Mesendoderm (in vitro differentiated cells): ENCODE results near the gene ING3.

Experiments used
- DNase-seq: peaks from one replicate; pipeline ENCODE4 v3.0.0; 2013
- H2AK5ac ChIP-seq: 2 replicates; pipeline ENCODE4 v1.6.1; 2013; ENCODE audit warnings: low read length, inconsistent platforms
- H2BK120ac ChIP-seq: 2 replicates; pipeline ENCODE4 v1.6.1; 2013; ENCODE audit warnings: low read depth, mild to moderate bottlenecking, low read length, moderate library complexity, mixed read lengths
- H2BK15ac ChIP-seq: replicated peaks from 2 replicates; pipeline ENCODE4 v1.6.1; 2013; ENCODE audit warnings: low read depth, mild to moderate bottlenecking, moderate library complexity
- H2BK5ac ChIP-seq: 2 replicates; pipeline ENCODE4 v1.6.1; 2013; ENCODE audit warnings: low read length, inconsistent platforms
- H3K18ac ChIP-seq: 2 replicates; pipeline ENCODE4 v1.6.1; 2013; ENCODE audit warnings: mild to moderate bottlenecking, low read length, mixed read lengths
- H3K23ac ChIP-seq: one replicate; pipeline ENCODE4 v1.6.1; 2013; ENCODE audit warnings: low read length
- H3K27ac ChIP-seq: 2 replicates; pipeline ENCODE4 v1.5.1; 2013; ENCODE audit warnings: low read depth, mild to moderate bottlenecking, inconsistent platforms, low read length, moderate library complexity
- H3K27me3 ChIP-seq: 2 replicates; pipeline ENCODE4 v1.6.1; 2013; ENCODE audit warnings: low read length, control low read depth, mild to moderate bottlenecking, inconsistent platforms; ENCODE audit not compliant: insufficient read depth, poor library complexity
- H3K36me3 ChIP-seq: 2 replicates; pipeline ENCODE4 v1.6.1; 2013; ENCODE audit warnings: low read length, inconsistent platforms; ENCODE audit not compliant: control insufficient read depth, insufficient read depth
- H3K4ac ChIP-seq: one replicate; pipeline ENCODE4 v1.6.1; 2013; ENCODE audit warnings: low read depth, mild to moderate bottlenecking, low read length, moderate library complexity
- H3K4me1 ChIP-seq: 2 replicates; pipeline ENCODE4 v1.6.1; 2013; ENCODE audit warnings: low read depth, low read length, inconsistent platforms; ENCODE audit not compliant: control insufficient read depth
- H3K4me2 ChIP-seq: 2 replicates; pipeline ENCODE4 v1.6.1; 2013; ENCODE audit warnings: low read length
- H3K4me3 ChIP-seq: 2 replicates; pipeline ENCODE4 v1.5.1; 2013; ENCODE audit warnings: mild to moderate bottlenecking, low read length
- H3K56ac ChIP-seq: one replicate; pipeline ENCODE4 v1.6.1; 2013; ENCODE audit warnings: low read length
- H3K79me1 ChIP-seq: 2 replicates; pipeline ENCODE4 v1.6.1; 2013; ENCODE audit warnings: low read length, inconsistent platforms
- H3K79me2 ChIP-seq: 2 replicates; pipeline ENCODE4 v1.6.1; 2013; ENCODE audit warnings: mild to moderate bottlenecking, low read length; ENCODE audit not compliant: control insufficient read depth, insufficient read depth
- H3K9ac ChIP-seq: 2 replicates; pipeline ENCODE4 v1.6.1; 2013; ENCODE audit warnings: low read length, inconsistent platforms
- H4K5ac ChIP-seq: one replicate; pipeline ENCODE4 v1.6.1; 2013; ENCODE audit warnings: low read length
- H4K8ac ChIP-seq: one replicate; pipeline ENCODE4 v1.6.1; 2013; ENCODE audit warnings: low read depth, mild to moderate bottlenecking, control low read depth, low read length, moderate library complexity
- WGBS: extraction: QIAGEN DNeasy Blood & Tissue Kit; methylation state at CpG from one replicate; pipeline ENCODE4 v1.1.7; 2013; ENCODE audit warnings: low lambda C conversion rate, missing lambda C conversion rate; ENCODE audit not compliant: insufficient coverage; ENCODE audit errors: extremely low coverage; 5-methylcytosine and 5-hydroxymethylcytosine counted together

ING3 gene

GRCh38 chr7:120986650-120987049 lies 36.1 kb downstream of the ING3 start:
- Histone ChIP-seq H3K56ac (no peak overlapping the region), H3K79me1 (no peaks in the 10 kb centered on the region), H2BK5ac (no peak overlapping the region), H2BK120ac (no peak overlapping the region), H4K5ac (no peak overlapping the region), H3K79me2 (no peaks in the 10 kb centered on the region), H2AK5ac (no peak overlapping the region), H3K23ac (no peak overlapping the region), H2BK15ac (no peak overlapping the region), H3K4me3 (no peak overlapping the region), H4K8ac (no peak overlapping the region), H3K36me3 (no peaks in the 10 kb centered on the region), H3K18ac (no peak overlapping the region), H3K4me2 (no peak overlapping the region), H3K9ac (no peak overlapping the region), H3K27me3 (peaks cover 2% of the 10 kb centered on the region), H3K4ac (no peak overlapping the region), H3K4me1 (peaks cover 2% of the 10 kb centered on the region), H3K27ac (no peak overlapping the region)
- no CpG with 5 or more reads among the region's 2 CpGs for WGBS
- no peak for DNase-seq

DNA sequence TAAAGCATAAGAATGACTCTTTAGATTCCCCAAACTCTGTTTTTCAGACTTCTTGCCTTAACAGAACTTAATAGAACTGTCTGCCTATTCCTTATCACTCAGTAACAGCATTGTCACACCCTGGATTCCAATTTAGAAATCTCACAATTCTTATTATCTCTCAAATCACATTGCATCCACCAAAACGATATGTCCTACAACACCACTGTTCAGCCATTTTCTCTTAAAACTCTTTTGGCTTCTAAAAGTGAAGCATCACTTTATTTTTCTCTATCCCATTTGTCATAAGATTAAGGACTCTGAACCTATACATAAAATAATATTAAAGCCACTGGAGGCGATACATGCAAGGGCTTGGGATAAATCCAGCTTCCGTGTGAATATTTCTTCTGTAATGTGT lies 36.7 kb downstream of the ING3 start:
- Histone ChIP-seq H3K9ac (no peak overlapping the region), H3K23ac (no peak overlapping the region), H3K4ac (no peak overlapping the region), H3K79me2 (no peaks in the 10 kb centered on the region), H3K36me3 (no peaks in the 10 kb centered on the region), H3K4me3 (no peak overlapping the region), H3K56ac (no peak overlapping the region), H3K18ac (no peak overlapping the region), H2BK120ac (no peak overlapping the region), H2BK15ac (no peak overlapping the region), H4K8ac (no peak overlapping the region), H3K4me2 (no peak overlapping the region), H3K27ac (no peak overlapping the region), H3K4me1 (peaks cover 2% of the 10 kb centered on the region), H2BK5ac (no peak overlapping the region), H3K79me1 (no peaks in the 10 kb centered on the region), H4K5ac (no peak overlapping the region), H2AK5ac (no peak overlapping the region), H3K27me3 (peaks cover 2% of the 10 kb centered on the region)
- no peak for DNase-seq
- 100% methylated on average over 1 of the region's 3 CpGs for WGBS

- no CpG with 5 or more reads among the region's 12 CpGs for WGBS
- Histone ChIP-seq H3K27ac (no peak overlapping the region), H3K18ac (no peak overlapping the region), H3K23ac (no peak overlapping the region), H3K27me3 (peaks cover 2% of the 10 kb centered on the region), H3K79me1 (no peaks in the 10 kb centered on the region), H3K56ac (no peak overlapping the region), H3K9ac (no peak overlapping the region), H3K4me3 (no peak overlapping the region), H4K5ac (no peak overlapping the region), H3K4ac (no peak overlapping the region), H3K4me2 (peak overlapping the region; percentile 37), H2BK5ac (no peak overlapping the region), H4K8ac (no peak overlapping the region), H3K4me1 (peaks cover 2% of the 10 kb centered on the region), H2AK5ac (no peak overlapping the region), H3K36me3 (no peaks in the 10 kb centered on the region), H2BK15ac (no peak overlapping the region), H2BK120ac (no peak overlapping the region), H3K79me2 (no peaks in the 10 kb centered on the region)
- peak; percentile 91 for DNase-seq
Observed at GRCh38 chr7:120987683-120988590, 37.4 kb downstream of the ING3 start.

- Histone ChIP-seq H3K4me1 (peaks cover 2% of the 10 kb centered on the region), H3K4me3 (no peak within 1 kb of the TSS), H2BK120ac (no peak within 1 kb of the TSS), H3K4me2 (peak within 1 kb of the TSS; percentile 45), H2BK5ac (no peak within 1 kb of the TSS), H3K79me1 (no peaks in the 10 kb centered on the region), H3K4ac (no peak within 1 kb of the TSS), H3K18ac (no peak within 1 kb of the TSS), H3K27ac (no peak within 1 kb of the TSS), H2BK15ac (no peak within 1 kb of the TSS), H3K79me2 (no peaks in the 10 kb centered on the region), H3K56ac (peak within 1 kb of the TSS; percentile 63), H3K23ac (no peak within 1 kb of the TSS), H4K5ac (no peak within 1 kb of the TSS), H4K8ac (no peak within 1 kb of the TSS), H3K27me3 (peaks cover 2% of the 10 kb centered on the region), H2AK5ac (no peak within 1 kb of the TSS), H3K9ac (no peak within 1 kb of the TSS), H3K36me3 (no peaks in the 10 kb centered on the region)
- no CpG with 5 or more reads among the region's 27 CpGs for WGBS
- peak; percentile 41 for DNase-seq
Observed at GRCh38 chr7:120988591-120989256, 38.1 kb downstream of the ING3 start, which contains the start of gene CPED1. CPED1 (plus strand) TSS chr7:120988711; CDS start chr7:120989622, 911 bp downstream.

DNA sequence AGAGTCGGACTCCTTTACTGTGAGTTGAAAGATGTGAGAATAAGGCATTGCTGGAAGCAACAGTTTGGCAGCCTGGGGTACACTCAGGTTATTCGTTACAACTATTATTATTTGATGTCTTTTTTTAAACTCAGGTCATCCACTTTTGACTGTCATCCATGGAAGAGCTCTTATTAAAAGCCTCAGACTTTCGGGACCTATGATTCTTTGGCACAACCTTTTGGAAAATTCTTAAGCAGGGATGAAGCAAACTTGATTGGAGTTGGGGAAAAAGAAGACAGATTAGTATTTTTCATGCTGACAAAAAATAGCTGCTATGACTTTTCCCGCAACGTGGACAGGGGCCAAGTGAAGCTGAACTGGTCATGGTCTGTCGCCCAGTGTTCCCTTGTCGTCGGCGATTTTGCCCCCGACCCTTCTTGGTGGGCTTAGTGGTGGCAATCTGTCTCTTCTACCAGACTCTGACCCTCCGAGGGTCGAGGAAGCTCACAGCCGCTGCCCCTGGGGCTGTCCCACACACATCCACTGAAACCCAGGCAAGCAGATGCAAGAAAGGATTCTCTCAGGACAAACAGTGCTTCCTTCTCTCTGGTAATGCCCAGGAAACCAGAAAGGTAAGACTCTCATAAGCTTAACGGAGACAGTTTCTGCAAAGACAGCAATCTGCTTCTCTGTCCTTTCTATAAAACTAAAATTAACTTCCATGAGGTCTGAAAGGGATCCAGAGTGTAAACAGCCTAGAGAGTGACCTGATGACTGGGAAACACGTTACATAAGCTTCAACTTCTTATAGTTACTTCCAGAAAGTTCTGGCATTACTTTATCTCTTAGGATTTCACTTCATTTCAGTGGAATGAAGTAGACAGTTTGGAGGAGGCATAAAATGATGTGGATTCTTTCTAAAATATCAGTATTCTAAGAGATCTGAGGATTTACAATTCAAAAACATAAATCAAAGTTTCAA lies 39.0 kb downstream of the ING3 start:
- Histone ChIP-seq H3K4ac (no peak overlapping the region), H3K27ac (no peak overlapping the region), H3K18ac (no peak overlapping the region), H2BK5ac (no peak overlapping the region), H4K8ac (no peak overlapping the region), H3K4me3 (no peak overlapping the region), H3K9ac (no peak overlapping the region), H4K5ac (no peak overlapping the region), H3K27me3 (peaks cover 2% of the 10 kb centered on the region), H3K36me3 (no peaks in the 10 kb centered on the region), H3K4me1 (peaks cover 2% of the 10 kb centered on the region), H3K79me2 (no peaks in the 10 kb centered on the region), H2AK5ac (no peak overlapping the region), H3K56ac (no peak overlapping the region), H3K4me2 (no peak overlapping the region), H3K23ac (no peak overlapping the region), H3K79me1 (no peaks in the 10 kb centered on the region), H2BK15ac (no peak overlapping the region), H2BK120ac (no peak overlapping the region)
- no peak for DNase-seq
- no CpG with 5 or more reads among the region's 15 CpGs for WGBS
